Neural cell (in vitro differentiated cells): Measurements from ENCODE around the gene RBM33.

Source experiments
- EP300 ChIP-seq: fragments of 450-650 bp; conservative IDR thresholded peaks from 2 replicates; pipeline ENCODE4 v1.6.1; 2014; ENCODE audit warnings: antibody characterized with exemption, mild to moderate bottlenecking, moderate library complexity; ENCODE audit not compliant: poor library complexity, severe bottlenecking
- POLR2AphosphoS5 ChIP-seq: IDR thresholded peaks from 2 replicates; pipeline ENCODE4 v1.6.1; 2012
- RAD21 ChIP-seq: fragments of 450-650 bp; conservative IDR thresholded peaks from 2 replicates; pipeline ENCODE4 v1.6.1; 2014; ENCODE audit warnings: antibody characterized with exemption, mild to moderate bottlenecking, moderate library complexity
- TF ChIP-seq, protein P1 (sequence below): fragments of 450-650 bp; IDR thresholded peaks from 2 replicates; pipeline ENCODE4 v1.5.1; 2014; ENCODE audit warnings: antibody characterized with exemption, mild to moderate bottlenecking, moderate library complexity; ENCODE audit not compliant: poor library complexity, severe bottlenecking
- TF ChIP-seq, protein P2 (sequence below): IDR thresholded peaks from 2 replicates; pipeline ENCODE4 v1.6.1; 2012; ENCODE audit warnings: borderline replicate concordance

GRCh38 chr7:155769701-155770100 lies 125.2 kb downstream of the RBM33 start:
- TF ChIP-seq EP300 (no peak), POLR2AphosphoS5 (no peak), RAD21 (no peak)
- TF ChIP-seq, protein P1, sequence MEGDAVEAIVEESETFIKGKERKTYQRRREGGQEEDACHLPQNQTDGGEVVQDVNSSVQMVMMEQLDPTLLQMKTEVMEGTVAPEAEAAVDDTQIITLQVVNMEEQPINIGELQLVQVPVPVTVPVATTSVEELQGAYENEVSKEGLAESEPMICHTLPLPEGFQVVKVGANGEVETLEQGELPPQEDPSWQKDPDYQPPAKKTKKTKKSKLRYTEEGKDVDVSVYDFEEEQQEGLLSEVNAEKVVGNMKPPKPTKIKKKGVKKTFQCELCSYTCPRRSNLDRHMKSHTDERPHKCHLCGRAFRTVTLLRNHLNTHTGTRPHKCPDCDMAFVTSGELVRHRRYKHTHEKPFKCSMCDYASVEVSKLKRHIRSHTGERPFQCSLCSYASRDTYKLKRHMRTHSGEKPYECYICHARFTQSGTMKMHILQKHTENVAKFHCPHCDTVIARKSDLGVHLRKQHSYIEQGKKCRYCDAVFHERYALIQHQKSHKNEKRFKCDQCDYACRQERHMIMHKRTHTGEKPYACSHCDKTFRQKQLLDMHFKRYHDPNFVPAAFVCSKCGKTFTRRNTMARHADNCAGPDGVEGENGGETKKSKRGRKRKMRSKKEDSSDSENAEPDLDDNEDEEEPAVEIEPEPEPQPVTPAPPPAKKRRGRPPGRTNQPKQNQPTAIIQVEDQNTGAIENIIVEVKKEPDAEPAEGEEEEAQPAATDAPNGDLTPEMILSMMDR: no peak
- TF ChIP-seq, protein P2, sequence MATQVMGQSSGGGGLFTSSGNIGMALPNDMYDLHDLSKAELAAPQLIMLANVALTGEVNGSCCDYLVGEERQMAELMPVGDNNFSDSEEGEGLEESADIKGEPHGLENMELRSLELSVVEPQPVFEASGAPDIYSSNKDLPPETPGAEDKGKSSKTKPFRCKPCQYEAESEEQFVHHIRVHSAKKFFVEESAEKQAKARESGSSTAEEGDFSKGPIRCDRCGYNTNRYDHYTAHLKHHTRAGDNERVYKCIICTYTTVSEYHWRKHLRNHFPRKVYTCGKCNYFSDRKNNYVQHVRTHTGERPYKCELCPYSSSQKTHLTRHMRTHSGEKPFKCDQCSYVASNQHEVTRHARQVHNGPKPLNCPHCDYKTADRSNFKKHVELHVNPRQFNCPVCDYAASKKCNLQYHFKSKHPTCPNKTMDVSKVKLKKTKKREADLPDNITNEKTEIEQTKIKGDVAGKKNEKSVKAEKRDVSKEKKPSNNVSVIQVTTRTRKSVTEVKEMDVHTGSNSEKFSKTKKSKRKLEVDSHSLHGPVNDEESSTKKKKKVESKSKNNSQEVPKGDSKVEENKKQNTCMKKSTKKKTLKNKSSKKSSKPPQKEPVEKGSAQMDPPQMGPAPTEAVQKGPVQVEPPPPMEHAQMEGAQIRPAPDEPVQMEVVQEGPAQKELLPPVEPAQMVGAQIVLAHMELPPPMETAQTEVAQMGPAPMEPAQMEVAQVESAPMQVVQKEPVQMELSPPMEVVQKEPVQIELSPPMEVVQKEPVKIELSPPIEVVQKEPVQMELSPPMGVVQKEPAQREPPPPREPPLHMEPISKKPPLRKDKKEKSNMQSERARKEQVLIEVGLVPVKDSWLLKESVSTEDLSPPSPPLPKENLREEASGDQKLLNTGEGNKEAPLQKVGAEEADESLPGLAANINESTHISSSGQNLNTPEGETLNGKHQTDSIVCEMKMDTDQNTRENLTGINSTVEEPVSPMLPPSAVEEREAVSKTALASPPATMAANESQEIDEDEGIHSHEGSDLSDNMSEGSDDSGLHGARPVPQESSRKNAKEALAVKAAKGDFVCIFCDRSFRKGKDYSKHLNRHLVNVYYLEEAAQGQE: no peak
